OCI-LY1 (cell line): ENCODE results near the gene EXOC6.

Experiments
- EZH2 ChIP-seq: fragments of 200-600 bp; sonication (generic), shearing (Covaris generic); IDR thresholded peaks from 2 replicates; pipeline ENCODE4 v1.8.0; 2017; ENCODE audit warnings: borderline replicate concordance, mixed run types, mild to moderate bottlenecking, antibody characterized with exemption, low read length, moderate library complexity, mixed read lengths
- TF ChIP-seq, protein P1 (sequence below): fragments of 200-600 bp; sonication (generic), shearing (Covaris generic); IDR thresholded peaks from 2 replicates; pipeline ENCODE4 v1.5.1; 2017; ENCODE audit warnings: mild to moderate bottlenecking, antibody characterized with exemption, low read length, moderate library complexity, mixed read lengths

- TF ChIP-seq, protein P1, sequence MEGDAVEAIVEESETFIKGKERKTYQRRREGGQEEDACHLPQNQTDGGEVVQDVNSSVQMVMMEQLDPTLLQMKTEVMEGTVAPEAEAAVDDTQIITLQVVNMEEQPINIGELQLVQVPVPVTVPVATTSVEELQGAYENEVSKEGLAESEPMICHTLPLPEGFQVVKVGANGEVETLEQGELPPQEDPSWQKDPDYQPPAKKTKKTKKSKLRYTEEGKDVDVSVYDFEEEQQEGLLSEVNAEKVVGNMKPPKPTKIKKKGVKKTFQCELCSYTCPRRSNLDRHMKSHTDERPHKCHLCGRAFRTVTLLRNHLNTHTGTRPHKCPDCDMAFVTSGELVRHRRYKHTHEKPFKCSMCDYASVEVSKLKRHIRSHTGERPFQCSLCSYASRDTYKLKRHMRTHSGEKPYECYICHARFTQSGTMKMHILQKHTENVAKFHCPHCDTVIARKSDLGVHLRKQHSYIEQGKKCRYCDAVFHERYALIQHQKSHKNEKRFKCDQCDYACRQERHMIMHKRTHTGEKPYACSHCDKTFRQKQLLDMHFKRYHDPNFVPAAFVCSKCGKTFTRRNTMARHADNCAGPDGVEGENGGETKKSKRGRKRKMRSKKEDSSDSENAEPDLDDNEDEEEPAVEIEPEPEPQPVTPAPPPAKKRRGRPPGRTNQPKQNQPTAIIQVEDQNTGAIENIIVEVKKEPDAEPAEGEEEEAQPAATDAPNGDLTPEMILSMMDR: no peak
- TF ChIP-seq EZH2: no peak
Observed at GRCh38 chr10:92829786-92830377, 18.4 kb upstream of the EXOC6 start.
